Measurements from ENCODE around the gene TULP4. TPM values are rescaled to one million over a fixed set of nuclear protein-coding genes. Genes with fewer than 3 reads are reported as not detected.
"Not testable (repeated sequence)": the region's sequence is repeated elsewhere in the genome, so short reads cannot be mapped to it uniquely, and the experiment has no call there.

TULP4 gene
- total RNA-seq, 1 donor from 2014 or later: 119 TPM

- DNase-seq (ENCODE audit: low spot score): peak; percentile 40
Observed at GRCh38 chr6:158502263-158502950, 190.1 kb downstream of the TULP4 start.

GRCh38 chr6:158503222-158503621 is 191.0 kb downstream of the TULP4 start:
- peak; percentile 33 for DNase-seq (ENCODE audit: low spot score)

- peak; percentile 25 for DNase-seq (ENCODE audit: low spot score)
Observed at GRCh38 chr6:158503846-158504245, 191.6 kb downstream of the TULP4 start.

- DNase-seq (ENCODE audit: low spot score): no peak
Observed at GRCh38 chr6:158505194-158505593, 192.9 kb downstream of the TULP4 start.

GRCh38 chr6:158506601-158507000 is 194.3 kb downstream of the TULP4 start:
- no peak for DNase-seq (ENCODE audit: low spot score)

- DNase-seq (ENCODE audit: low spot score): no peak
Observed at GRCh38 chr6:158507174-158507573, 194.9 kb downstream of the TULP4 start.

- DNase-seq (ENCODE audit: low spot score): no peak
Observed at GRCh38 chr6:158508450-158508849, 196.2 kb downstream of the TULP4 start.

- no peak for DNase-seq (ENCODE audit: low spot score)
Observed at GRCh38 chr6:158509465-158509864, 197.2 kb downstream of the TULP4 start.

- no peak for DNase-seq (ENCODE audit: low spot score)
Observed at GRCh38 chr6:158512809-158513208, 200.5 kb downstream of the TULP4 start.

GRCh38 chr6:158514176-158514575 is 201.9 kb downstream of the TULP4 start:
- DNase-seq (ENCODE audit: low spot score): no peak

GRCh38 chr6:158514991-158515390 is 202.7 kb downstream of the TULP4 start:
- no peak for DNase-seq (ENCODE audit: low spot score)

GRCh38 chr6:158516098-158516497 is 203.8 kb downstream of the TULP4 start:
- DNase-seq (ENCODE audit: low spot score): no peak

- DNase-seq (ENCODE audit: low spot score): no peak
Observed at GRCh38 chr6:158517038-158517437, 204.8 kb downstream of the TULP4 start.

- no peak for DNase-seq (ENCODE audit: low spot score)
Observed at GRCh38 chr6:158517581-158517980, 205.3 kb downstream of the TULP4 start.

GRCh38 chr6:158518191-158519127 is 206.2 kb downstream of the TULP4 start:
- DNase-seq (ENCODE audit: low spot score): peak; percentile 62

- no peak for DNase-seq (ENCODE audit: low spot score)
Observed at GRCh38 chr6:158519300-158519699, 207.0 kb downstream of the TULP4 start.

- no peak for DNase-seq (ENCODE audit: low spot score)
Observed at GRCh38 chr6:158519761-158520160, 207.5 kb downstream of the TULP4 start.

GRCh38 chr6:158520975-158521374 is 208.7 kb downstream of the TULP4 start:
- not testable (repeated sequence) for DNase-seq (ENCODE audit: low spot score)

- no peak for DNase-seq (ENCODE audit: low spot score)
Observed at GRCh38 chr6:158521759-158522158, 209.5 kb downstream of the TULP4 start.

- no peak for DNase-seq (ENCODE audit: low spot score)
Observed at GRCh38 chr6:158522616-158523015, 210.4 kb downstream of the TULP4 start.

GRCh38 chr6:158524311-158524710 is 212.0 kb downstream of the TULP4 start:
- DNase-seq (ENCODE audit: low spot score): no peak

GRCh38 chr6:158527858-158528257 is 215.6 kb downstream of the TULP4 start:
- not testable (repeated sequence) for DNase-seq (ENCODE audit: low spot score)

GRCh38 chr6:158528826-158529225 is 216.6 kb downstream of the TULP4 start:
- DNase-seq (ENCODE audit: low spot score): no peak
